ENCODE measurements around the gene LIN9.

LIN9 gene

DNA sequence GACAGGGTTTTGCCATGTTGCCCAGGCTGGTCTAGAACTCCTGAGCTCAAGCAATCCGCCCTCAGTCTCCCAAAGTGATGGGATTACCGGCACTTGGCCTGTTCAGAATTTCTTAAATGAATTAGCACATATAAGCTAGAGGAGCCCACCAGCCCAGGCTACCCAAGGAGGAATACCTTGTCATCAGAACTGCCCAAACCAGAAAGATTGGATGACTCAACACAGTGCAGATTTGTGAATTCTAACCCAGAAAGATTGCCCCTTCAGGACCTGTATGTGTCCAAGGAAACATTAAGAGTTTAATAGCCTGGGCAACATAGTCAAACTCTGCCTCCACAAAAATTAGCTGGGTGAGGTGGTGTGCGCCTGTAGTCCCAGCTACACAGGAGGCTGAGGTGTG is 14.0 kb upstream of the LIN9 start:
- no peak overlapping the region for H3K4me2 ChIP-seq (ENCODE audit: low read length)
- no peaks in the 10 kb centered on the region for H3F3A ChIP-seq (ENCODE audit: control insufficient read depth, insufficient read depth)
- H3K79me2 ChIP-seq (ENCODE audit: control insufficient read depth, low read length): no peaks in the 10 kb centered on the region
- no peaks in the 10 kb centered on the region for H3K9me2 ChIP-seq (replicated peaks; ENCODE audit: control insufficient read depth, low read length)
- no peaks in the 10 kb centered on the region for H3K27me3 ChIP-seq (ENCODE audit: control insufficient read depth, low read length)
- no peaks in the 10 kb centered on the region for H3K4me1 ChIP-seq (ENCODE audit: control insufficient read depth, low read length)
- H4K20me1 ChIP-seq (ENCODE audit: control insufficient read depth, insufficient read depth, low read depth, low read length): no peaks in the 10 kb centered on the region
- H3K27ac ChIP-seq (ENCODE audit: low read depth, low read length): no peak overlapping the region
- H3K4me3 ChIP-seq (ENCODE audit: low read length): no peak overlapping the region
- H3K9me3 ChIP-seq (ENCODE audit: control insufficient read depth, insufficient read depth, low read length): peaks cover 2% of the 10 kb centered on the region; the same call in 1 of the 2 replicates
- no peaks in the 10 kb centered on the region for H3K36me3 ChIP-seq (ENCODE audit: control insufficient read depth, low read length)
- TF ChIP-seq, protein P1, sequence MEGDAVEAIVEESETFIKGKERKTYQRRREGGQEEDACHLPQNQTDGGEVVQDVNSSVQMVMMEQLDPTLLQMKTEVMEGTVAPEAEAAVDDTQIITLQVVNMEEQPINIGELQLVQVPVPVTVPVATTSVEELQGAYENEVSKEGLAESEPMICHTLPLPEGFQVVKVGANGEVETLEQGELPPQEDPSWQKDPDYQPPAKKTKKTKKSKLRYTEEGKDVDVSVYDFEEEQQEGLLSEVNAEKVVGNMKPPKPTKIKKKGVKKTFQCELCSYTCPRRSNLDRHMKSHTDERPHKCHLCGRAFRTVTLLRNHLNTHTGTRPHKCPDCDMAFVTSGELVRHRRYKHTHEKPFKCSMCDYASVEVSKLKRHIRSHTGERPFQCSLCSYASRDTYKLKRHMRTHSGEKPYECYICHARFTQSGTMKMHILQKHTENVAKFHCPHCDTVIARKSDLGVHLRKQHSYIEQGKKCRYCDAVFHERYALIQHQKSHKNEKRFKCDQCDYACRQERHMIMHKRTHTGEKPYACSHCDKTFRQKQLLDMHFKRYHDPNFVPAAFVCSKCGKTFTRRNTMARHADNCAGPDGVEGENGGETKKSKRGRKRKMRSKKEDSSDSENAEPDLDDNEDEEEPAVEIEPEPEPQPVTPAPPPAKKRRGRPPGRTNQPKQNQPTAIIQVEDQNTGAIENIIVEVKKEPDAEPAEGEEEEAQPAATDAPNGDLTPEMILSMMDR (IDR thresholded peaks at IDR 0.05; ENCODE audit: low read depth, low read length, poor library complexity, severe bottlenecking): no peak
- TF ChIP-seq EZH2phosphoT487 (IDR thresholded peaks at IDR 0.05; ENCODE audit: borderline replicate concordance, low read length): no peak

DNA sequence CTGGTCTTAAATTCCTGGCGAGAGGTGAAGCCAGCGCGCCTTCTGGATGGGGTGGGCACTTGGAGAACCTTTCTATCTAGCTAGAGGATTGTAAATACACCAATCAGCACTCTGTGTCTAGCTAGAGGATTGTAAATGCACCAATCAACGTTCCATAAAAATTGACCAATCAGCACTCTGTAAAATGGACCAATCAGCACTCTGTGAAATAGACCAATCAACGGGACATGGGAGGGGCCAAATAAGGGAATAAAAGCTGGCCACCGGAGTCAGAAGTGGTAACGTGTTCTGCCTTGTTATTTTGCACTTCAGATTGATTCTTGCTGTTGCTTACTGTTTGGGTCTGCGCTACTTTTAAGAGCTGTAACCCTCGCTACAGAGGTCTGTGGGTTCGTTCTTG is 12.0 kb upstream of the LIN9 start:
- no peaks in the 10 kb centered on the region for H3K79me2 ChIP-seq (ENCODE audit: control insufficient read depth, low read length)
- H3K9me3 ChIP-seq (ENCODE audit: control insufficient read depth, insufficient read depth, low read length): peaks cover 2% of the 10 kb centered on the region; the same call in 1 of the 2 replicates
- H3K27ac ChIP-seq (ENCODE audit: low read depth, low read length): no peak overlapping the region
- H3F3A ChIP-seq (ENCODE audit: control insufficient read depth, insufficient read depth): no peaks in the 10 kb centered on the region
- H3K4me3 ChIP-seq (ENCODE audit: low read length): no peak overlapping the region
- TF ChIP-seq EZH2phosphoT487 (IDR thresholded peaks at IDR 0.05; ENCODE audit: borderline replicate concordance, low read length): no peak
- TF ChIP-seq, protein P1 (IDR thresholded peaks at IDR 0.05; ENCODE audit: low read depth, low read length, poor library complexity, severe bottlenecking): no peak
- no peaks in the 10 kb centered on the region for H4K20me1 ChIP-seq (ENCODE audit: control insufficient read depth, insufficient read depth, low read depth, low read length)
- no peaks in the 10 kb centered on the region for H3K9me2 ChIP-seq (replicated peaks; ENCODE audit: control insufficient read depth, low read length)
- H3K4me1 ChIP-seq (ENCODE audit: control insufficient read depth, low read length): no peaks in the 10 kb centered on the region
- H3K36me3 ChIP-seq (ENCODE audit: control insufficient read depth, low read length): no peaks in the 10 kb centered on the region
- no peaks in the 10 kb centered on the region for H3K27me3 ChIP-seq (ENCODE audit: control insufficient read depth, low read length)
- no peak overlapping the region for H3K4me2 ChIP-seq (ENCODE audit: low read length)

DNA sequence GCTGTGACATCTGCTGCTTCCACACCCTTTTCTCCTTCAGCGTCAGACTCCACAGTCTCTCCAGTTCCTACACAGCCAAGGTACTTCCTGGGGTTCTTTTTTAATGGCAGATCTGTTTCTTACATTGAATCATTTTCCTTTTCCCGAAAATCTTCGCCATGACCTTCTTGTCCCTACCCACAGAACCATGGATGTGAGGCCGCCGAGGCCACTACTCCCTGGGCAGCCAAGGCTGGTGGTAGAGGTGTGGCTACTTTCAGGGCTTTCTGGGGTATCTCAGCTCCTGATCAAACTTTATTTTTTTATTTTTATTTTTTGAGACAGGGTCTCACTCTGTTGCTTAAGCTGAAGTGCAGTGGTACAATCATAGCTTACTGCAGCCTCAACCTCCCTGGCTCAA is 9.5 kb upstream of the LIN9 start:
- TF ChIP-seq, protein P1 (IDR thresholded peaks at IDR 0.05; ENCODE audit: low read depth, low read length, poor library complexity, severe bottlenecking): no peak
- TF ChIP-seq EZH2phosphoT487 (IDR thresholded peaks at IDR 0.05; ENCODE audit: borderline replicate concordance, low read length): no peak
- no peak overlapping the region for H3K27ac ChIP-seq (ENCODE audit: low read depth, low read length)
- H4K20me1 ChIP-seq (ENCODE audit: control insufficient read depth, insufficient read depth, low read depth, low read length): no peaks in the 10 kb centered on the region
- H3K4me1 ChIP-seq (ENCODE audit: control insufficient read depth, low read length): no peaks in the 10 kb centered on the region
- peaks cover 2% of the 10 kb centered on the region; the same call in 1 of the 2 replicates for H3K9me3 ChIP-seq (ENCODE audit: control insufficient read depth, insufficient read depth, low read length)
- no peaks in the 10 kb centered on the region for H3F3A ChIP-seq (ENCODE audit: control insufficient read depth, insufficient read depth)
- no peak overlapping the region for H3K4me2 ChIP-seq (ENCODE audit: low read length)
- no peak overlapping the region for H3K4me3 ChIP-seq (ENCODE audit: low read length)
- H3K79me2 ChIP-seq (ENCODE audit: control insufficient read depth, low read length): no peaks in the 10 kb centered on the region
- no peaks in the 10 kb centered on the region for H3K27me3 ChIP-seq (ENCODE audit: control insufficient read depth, low read length)
- no peaks in the 10 kb centered on the region for H3K9me2 ChIP-seq (replicated peaks; ENCODE audit: control insufficient read depth, low read length)
- H3K36me3 ChIP-seq (ENCODE audit: control insufficient read depth, low read length): no peaks in the 10 kb centered on the region
